Effector memory CD4-positive, alpha-beta T cell (primary cell): ENCODE measurements around the gene IFITM10.

ENCODE experiments used
- DNase-seq, 3 donors: peaks; one replicate each; pipeline ENCODE4 v3.0.0-alpha.2; 2020
- H3K27ac ChIP-seq: 2 replicates; pipeline ENCODE4 v1.7.0; 2013; ENCODE audit warnings: mild to moderate bottlenecking, low read length, moderate library complexity; ENCODE audit not compliant: insufficient read depth, poor library complexity, severe bottlenecking
- H3K27me3 ChIP-seq: replicated peaks from 2 replicates; pipeline ENCODE4 v1.7.0; 2013; ENCODE audit warnings: mild to moderate bottlenecking, low read length; ENCODE audit not compliant: insufficient read depth, control insufficient read depth, poor library complexity, severe bottlenecking
- H3K36me3 ChIP-seq: 2 replicates; pipeline ENCODE4 v1.7.0; 2013; ENCODE audit warnings: mild to moderate bottlenecking, low read length, moderate library complexity; ENCODE audit not compliant: control insufficient read depth, insufficient read depth
- H3K4me1 ChIP-seq: 2 replicates; pipeline ENCODE4 v1.7.0; 2013; ENCODE audit warnings: low read length, mild to moderate bottlenecking; ENCODE audit not compliant: control insufficient read depth, insufficient read depth, poor library complexity, severe bottlenecking
- H3K4me3 ChIP-seq: 2 replicates; pipeline ENCODE4 v1.7.0; 2013; ENCODE audit warnings: low read length, low read depth, mild to moderate bottlenecking; ENCODE audit not compliant: insufficient read depth, poor library complexity, severe bottlenecking
- H3K9me3 ChIP-seq: 2 replicates; pipeline ENCODE4 v1.7.0; 2013; ENCODE audit warnings: mild to moderate bottlenecking, low read length, moderate library complexity; ENCODE audit not compliant: control insufficient read depth

IFITM10 gene

DNA sequence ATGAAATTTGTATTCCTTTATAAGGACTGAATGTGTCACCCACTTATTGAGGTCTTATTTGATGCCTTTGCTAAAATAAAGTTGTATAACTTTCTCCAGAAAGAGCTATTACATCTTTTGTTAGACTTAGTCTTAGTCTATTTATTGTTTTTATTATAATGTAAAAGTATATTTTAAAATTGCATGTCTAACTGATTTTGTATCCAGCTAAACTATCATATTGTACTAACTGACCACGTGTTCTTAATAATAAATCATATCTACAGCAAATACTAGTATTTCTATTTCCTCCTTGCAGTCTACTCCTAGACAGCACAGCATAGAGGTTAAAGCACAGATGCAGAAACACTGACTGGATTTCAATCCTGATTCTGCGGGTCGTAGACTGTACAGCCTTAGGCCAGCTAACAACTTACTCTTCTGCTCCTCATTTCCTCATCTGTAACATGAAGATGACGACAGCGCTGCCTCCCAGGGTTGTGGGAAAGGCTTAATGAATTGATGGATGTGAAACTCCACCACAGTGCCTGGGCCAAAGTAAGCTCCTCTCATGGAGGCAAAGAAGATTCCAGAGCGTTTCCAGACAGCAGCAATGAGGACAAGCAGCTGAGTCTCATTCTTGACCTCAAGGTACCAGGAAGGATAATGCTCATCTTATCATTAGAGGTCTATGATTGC, 13.2 kb downstream of the IFITM10 start:
- no peaks in the 10 kb centered on the region for H3K27me3 ChIP-seq
- H3K27ac ChIP-seq: no peak overlapping the region
- peaks cover 8% of the 10 kb centered on the region for H3K4me1 ChIP-seq
- H3K4me3 ChIP-seq: no peak overlapping the region
- H3K36me3 ChIP-seq: no peaks in the 10 kb centered on the region
- DNase-seq: no peak
- H3K9me3 ChIP-seq: peaks cover 4% of the 10 kb centered on the region

GRCh38 chr11:1736447-1736992, 13.9 kb downstream of the IFITM10 start:
- no peak overlapping the region for H3K4me3 ChIP-seq
- H3K36me3 ChIP-seq: no peaks in the 10 kb centered on the region
- peaks cover 4% of the 10 kb centered on the region for H3K9me3 ChIP-seq
- H3K4me1 ChIP-seq: peaks cover 8% of the 10 kb centered on the region
- no peak for DNase-seq
- no peaks in the 10 kb centered on the region for H3K27me3 ChIP-seq
- no peak overlapping the region for H3K27ac ChIP-seq

DNA sequence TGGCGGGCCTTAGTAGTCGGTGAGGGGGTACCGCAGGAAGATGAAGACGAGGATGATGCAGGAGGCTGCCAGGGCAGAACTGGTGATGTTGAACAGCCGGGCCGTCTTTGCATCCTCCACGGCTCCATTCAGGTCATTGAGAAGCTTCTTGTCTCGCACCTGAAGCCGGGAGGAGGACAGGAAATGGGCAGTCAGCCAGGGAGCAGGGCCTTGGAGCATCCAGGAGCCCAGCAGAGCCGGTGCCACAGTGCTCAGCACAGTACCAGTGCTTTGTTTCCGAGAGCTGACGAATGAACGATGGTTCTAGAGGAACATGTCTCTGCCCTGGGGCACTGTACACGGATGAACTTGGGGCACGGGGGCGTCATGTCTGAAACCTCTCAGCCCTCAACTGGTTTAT, 15.1 kb downstream of the IFITM10 start:
- DNase-seq: no peak
- no peak overlapping the region for H3K27ac ChIP-seq
- peaks cover 4% of the 10 kb centered on the region for H3K9me3 ChIP-seq
- H3K27me3 ChIP-seq: no peaks in the 10 kb centered on the region
- no peak overlapping the region for H3K4me3 ChIP-seq
- no peaks in the 10 kb centered on the region for H3K36me3 ChIP-seq
- H3K4me1 ChIP-seq: peaks cover 8% of the 10 kb centered on the region

DNA sequence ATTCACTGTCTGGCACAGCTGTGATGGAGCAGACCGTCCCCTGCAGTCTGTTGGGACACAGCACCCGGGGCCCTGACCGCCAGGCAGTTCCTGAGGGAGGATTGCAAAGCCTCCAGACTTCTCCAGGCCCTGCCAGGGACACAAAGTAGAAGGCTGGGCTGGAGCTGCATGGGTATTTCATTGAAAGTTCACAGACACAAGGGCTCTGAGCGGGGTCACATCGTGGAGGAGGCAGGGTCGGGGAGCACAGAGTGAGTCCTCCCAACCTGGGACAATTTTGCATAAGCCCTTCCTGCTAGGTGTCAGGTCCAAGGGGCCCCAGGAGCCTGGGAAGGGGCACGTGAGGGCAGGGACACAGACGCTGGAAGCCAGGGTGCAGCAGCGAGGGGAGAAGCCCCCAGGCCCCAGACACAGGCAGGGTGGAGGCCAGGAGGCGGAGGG, 15.7 kb downstream of the IFITM10 start:
- H3K4me3 ChIP-seq: no peak overlapping the region
- no peak overlapping the region for H3K27ac ChIP-seq
- no peaks in the 10 kb centered on the region for H3K36me3 ChIP-seq
- H3K27me3 ChIP-seq: no peaks in the 10 kb centered on the region
- peaks cover 4% of the 10 kb centered on the region for H3K9me3 ChIP-seq
- H3K4me1 ChIP-seq: peaks cover 8% of the 10 kb centered on the region
- no peak for DNase-seq

GRCh38 chr11:1733716-1734640, 16.4 kb downstream of the IFITM10 start:
- Histone ChIP-seq H3K27me3 (no peaks in the 10 kb centered on the region), H3K4me3 (no peak overlapping the region), H3K4me1 (peaks cover 8% of the 10 kb centered on the region), H3K27ac (no peak overlapping the region), H3K9me3 (peaks cover 4% of the 10 kb centered on the region), H3K36me3 (no peaks in the 10 kb centered on the region)
- DNase-seq: no peak

- Histone ChIP-seq H3K4me1 (peaks cover 8% of the 10 kb centered on the region), H3K27ac (no peak overlapping the region), H3K9me3 (peaks cover 4% of the 10 kb centered on the region), H3K27me3 (peaks cover 2% of the 10 kb centered on the region), H3K36me3 (no peaks in the 10 kb centered on the region), H3K4me3 (no peak overlapping the region)
- no peak for DNase-seq
Measured at GRCh38 chr11:1733009-1733715, 17.2 kb downstream of the IFITM10 start.

- H3K36me3 ChIP-seq: no peaks in the 10 kb centered on the region
- DNase-seq: no peak
- H3K4me3 ChIP-seq: no peak overlapping the region
- H3K27me3 ChIP-seq: peaks cover 3% of the 10 kb centered on the region
- peaks cover 8% of the 10 kb centered on the region for H3K4me1 ChIP-seq
- no peak overlapping the region for H3K27ac ChIP-seq
- peaks cover 4% of the 10 kb centered on the region for H3K9me3 ChIP-seq
Measured at GRCh38 chr11:1732418-1733008, 17.9 kb downstream of the IFITM10 start.

DNA sequence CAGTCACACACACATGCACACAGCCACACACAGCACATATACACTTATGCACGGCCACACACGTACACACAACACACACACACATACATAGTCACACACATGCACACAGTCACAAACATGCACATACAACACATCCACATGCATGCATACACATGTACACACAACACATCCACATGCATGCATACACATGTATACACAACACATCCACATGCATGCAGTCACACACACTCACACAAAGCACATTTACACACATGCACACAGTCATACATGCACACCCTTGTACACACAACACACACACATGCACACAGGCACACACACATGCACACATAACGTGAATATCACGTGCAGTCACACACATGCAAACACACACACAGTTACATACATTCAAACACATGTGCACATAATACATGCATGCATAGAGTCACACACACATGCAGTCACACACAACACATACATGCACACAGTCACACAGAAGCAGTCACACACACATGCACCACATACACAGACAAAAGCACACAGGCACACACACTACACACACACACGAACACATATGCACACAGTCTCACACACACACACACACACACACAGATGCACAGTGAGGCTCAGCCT, 18.8 kb downstream of the IFITM10 start:
- DNase-seq: no peak
- H3K36me3 ChIP-seq: no peaks in the 10 kb centered on the region
- H3K27me3 ChIP-seq: peaks cover 3% of the 10 kb centered on the region
- H3K9me3 ChIP-seq: no peaks in the 10 kb centered on the region
- no peak overlapping the region for H3K27ac ChIP-seq
- H3K4me3 ChIP-seq: no peak overlapping the region
- H3K4me1 ChIP-seq: peaks cover 8% of the 10 kb centered on the region

- H3K36me3 ChIP-seq: no peaks in the 10 kb centered on the region
- peaks cover 8% of the 10 kb centered on the region for H3K4me1 ChIP-seq
- H3K9me3 ChIP-seq: no peaks in the 10 kb centered on the region
- H3K27ac ChIP-seq: no peak overlapping the region
- no peak overlapping the region for H3K4me3 ChIP-seq
- DNase-seq: no peak
- H3K27me3 ChIP-seq: peaks cover 3% of the 10 kb centered on the region
Measured at GRCh38 chr11:1730059-1730629, 20.3 kb downstream of the IFITM10 start.
